Hindlimb muscle (tissue), 1 donor: Measurements from ENCODE around the gene CD1C. TPM values are rescaled to one million over a fixed set of nuclear protein-coding genes. Genes with fewer than 3 reads are reported as not detected.
"Not testable (repeated sequence)": the region's sequence is repeated elsewhere in the genome, so short reads cannot be mapped to it uniquely, and the experiment has no call there.

Source experiments
- DNase-seq: peaks from one replicate; pipeline ENCODE4 v3.0.0-alpha.2; 2013
- polyA plus RNA-seq: library from polyadenylated mRNA; unstranded; fragments of 120-200 nt; gene quantifications from one replicate; pipeline ENCODE4 v1.2.1, GENCODE V29; 2013; ENCODE audit not compliant: insufficient read length

The CD1C gene
- 0.86 TPM for polyA plus RNA-seq

- DNase-seq, result no peak
These were observed at the start of gene CD1C for GRCh38 chr1:158289811-158290210. CD1C (plus strand) TSS chr1:158289923; CDS start chr1:158290065, 142 bp downstream.

GRCh38 chr1:158246650-158247049 lies 43.1 kb upstream of the CD1C start:
- peak; percentile 17 for DNase-seq

GRCh38 chr1:158248118-158248517 lies 41.6 kb upstream of the CD1C start:
- DNase-seq, result peak; percentile 33

DNA sequence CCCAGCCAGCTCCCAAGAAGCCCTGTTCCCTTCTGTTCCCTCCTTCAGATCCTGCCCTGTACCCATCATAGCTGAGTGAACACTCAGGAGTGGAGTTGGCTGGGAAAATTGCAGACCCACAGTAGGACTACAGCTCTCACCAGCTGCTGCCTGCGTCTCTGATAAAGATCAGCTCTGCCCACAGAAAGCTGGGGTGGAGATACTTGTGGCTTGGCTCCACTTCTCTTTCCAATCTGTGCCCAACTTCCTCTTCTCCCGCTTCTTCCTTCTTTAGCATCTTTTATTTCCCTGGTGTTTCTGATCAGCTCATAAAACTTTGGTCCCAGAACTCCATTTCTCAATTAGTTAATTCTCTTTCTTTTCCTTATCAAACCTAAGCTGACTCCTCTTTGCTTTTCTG lies 41.0 kb upstream of the CD1C start:
- DNase-seq, result no peak

GRCh38 chr1:158249646-158250045 lies 40.1 kb upstream of the CD1C start:
- no peak for DNase-seq

DNA sequence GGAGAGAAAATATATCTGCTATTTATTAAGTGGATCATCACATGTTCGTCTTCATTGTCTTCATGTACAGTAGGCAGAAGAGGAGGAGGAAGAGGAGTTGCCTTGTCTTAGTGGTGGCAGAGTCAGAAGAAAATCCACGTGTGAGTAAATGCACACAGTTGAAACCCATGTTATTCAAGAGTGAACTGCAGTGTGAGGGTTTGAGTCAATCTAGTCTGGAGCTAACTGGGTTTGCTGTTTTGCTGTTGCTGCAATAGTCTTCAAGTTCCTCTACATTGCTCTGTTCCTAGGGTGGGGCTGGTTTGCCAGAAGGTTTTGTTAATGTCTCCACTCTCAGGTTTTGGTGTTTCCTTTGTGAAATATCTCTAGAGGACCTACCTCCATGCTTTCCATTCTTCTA lies 38.6 kb upstream of the CD1C start:
- DNase-seq, result no peak

GRCh38 chr1:158255656-158256055 lies 34.1 kb upstream of the CD1C start:
- DNase-seq, result no peak

DNA sequence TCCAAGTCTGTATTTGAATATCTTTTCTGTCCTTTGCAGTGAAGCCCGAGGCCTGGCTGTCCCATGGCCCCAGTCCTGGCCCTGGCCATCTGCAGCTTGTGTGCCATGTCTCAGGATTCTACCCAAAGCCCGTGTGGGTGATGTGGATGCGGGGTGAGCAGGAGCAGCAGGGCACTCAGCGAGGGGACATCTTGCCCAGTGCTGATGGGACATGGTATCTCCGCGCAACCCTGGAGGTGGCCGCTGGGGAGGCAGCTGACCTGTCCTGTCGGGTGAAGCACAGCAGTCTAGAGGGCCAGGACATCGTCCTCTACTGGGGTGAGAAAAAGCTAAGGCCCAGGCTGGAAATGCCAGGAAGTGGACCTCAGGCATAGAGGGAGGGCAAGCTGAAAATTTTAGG lies 33.0 kb upstream of the CD1C start:
- not testable (repeated sequence) for DNase-seq

- no peak for DNase-seq
These were observed 31.8 kb upstream of the CD1C start for GRCh38 chr1:158257888-158258287.

- no peak for DNase-seq
These were observed 30.6 kb upstream of the CD1C start for GRCh38 chr1:158259117-158259516.

DNA sequence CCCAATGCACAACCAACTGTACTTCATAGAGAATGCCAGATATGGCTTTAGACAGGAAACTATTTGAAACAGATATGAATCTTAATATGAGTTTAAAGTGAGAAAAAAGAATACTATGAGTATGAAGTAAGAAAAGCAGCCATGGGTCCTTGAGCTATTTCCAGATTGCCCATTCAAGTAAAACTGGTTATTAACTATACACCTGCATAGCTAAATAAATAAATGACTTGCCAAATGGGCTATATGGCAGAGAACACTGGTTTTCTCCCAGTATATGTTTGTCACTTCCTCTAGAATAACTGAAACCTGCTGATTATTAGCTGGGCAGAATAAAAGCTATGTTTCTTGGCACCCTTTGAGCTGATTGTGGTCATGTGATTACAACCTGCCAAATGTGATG lies 17.0 kb upstream of the CD1C start:
- DNase-seq, result no peak

- DNase-seq, result no peak
These were observed 14.9 kb upstream of the CD1C start for GRCh38 chr1:158274797-158275196.

- DNase-seq, result not testable (repeated sequence)
These were observed 7.3 kb upstream of the CD1C start for GRCh38 chr1:158282421-158282820.

- no peak for DNase-seq
These were observed 5.8 kb upstream of the CD1C start for GRCh38 chr1:158283965-158284364.

GRCh38 chr1:158285756-158286241 lies 3.9 kb upstream of the CD1C start:
- peak; percentile 23 for DNase-seq

- no peak for DNase-seq
These were observed 3.2 kb upstream of the CD1C start for GRCh38 chr1:158286487-158286886.

- no peak for DNase-seq
These were observed 2.8 kb upstream of the CD1C start for GRCh38 chr1:158286941-158287346.

GRCh38 chr1:158290321-158290844 lies 660 bp downstream of the CD1C start:
- no peak for DNase-seq

DNA sequence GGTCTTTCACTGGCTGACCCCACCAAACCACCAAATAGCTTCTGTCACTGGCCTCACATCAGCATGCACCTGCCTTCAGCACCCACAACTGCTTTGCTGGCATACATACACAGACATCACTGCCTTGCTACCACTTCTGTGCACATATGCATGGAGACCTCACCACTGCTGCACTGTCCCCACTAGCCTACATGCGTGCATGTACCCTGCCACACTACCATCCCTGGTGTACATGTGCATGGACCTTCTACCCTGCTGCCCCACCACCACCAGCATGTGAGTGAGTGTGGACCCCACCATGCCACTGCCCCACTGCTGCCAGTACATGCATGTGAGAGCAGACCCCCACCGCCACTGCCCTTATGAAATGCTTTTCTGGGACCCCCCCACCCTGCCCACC lies 6.1 kb downstream of the CD1C start:
- no peak for DNase-seq

- DNase-seq, result no peak
These were observed 20.9 kb downstream of the CD1C start for GRCh38 chr1:158310623-158311022.

- no peak for DNase-seq
These were observed 21.3 kb downstream of the CD1C start for GRCh38 chr1:158311066-158311465.

GRCh38 chr1:158323866-158324265 lies 34.1 kb downstream of the CD1C start:
- DNase-seq, result no peak

DNA sequence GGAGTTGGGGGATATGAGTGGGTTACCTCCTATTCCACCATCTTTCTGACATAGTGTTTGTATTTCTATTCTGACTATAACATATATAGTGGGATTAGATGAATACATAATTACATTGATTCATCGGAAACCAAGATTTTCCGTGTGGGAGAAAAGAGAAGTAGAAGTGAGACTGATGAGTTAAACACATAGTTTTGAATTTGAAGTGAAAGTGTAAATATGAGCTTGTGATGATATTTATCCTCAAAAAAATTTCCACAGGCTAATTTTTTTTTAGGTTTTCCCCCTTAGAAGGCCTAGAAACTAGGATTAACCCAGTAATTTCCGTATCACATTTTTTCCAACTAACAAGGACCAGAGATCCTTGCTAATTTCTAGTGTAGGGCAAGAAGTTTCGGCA lies 34.7 kb downstream of the CD1C start:
- DNase-seq, result no peak

DNA sequence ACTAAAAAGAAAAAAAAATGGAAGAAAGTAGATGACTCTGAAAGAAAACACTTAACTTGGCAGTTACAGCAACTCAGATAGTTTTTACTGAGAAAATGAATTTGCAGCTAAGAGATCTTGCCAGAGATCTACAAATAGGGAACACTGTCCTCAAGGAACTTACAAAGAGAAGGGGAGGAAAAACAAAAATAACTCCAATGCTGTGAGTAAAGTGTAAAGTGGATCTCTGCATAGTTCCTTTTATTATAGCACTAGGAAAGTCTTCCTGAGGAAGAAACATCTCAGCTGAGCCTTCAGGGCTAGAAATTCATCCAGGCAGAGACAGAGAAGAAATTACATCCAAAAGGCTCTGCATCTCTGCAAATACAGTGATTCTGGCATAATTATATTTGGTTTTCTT lies 37.8 kb downstream of the CD1C start:
- no peak for DNase-seq

GRCh38 chr1:158328426-158328825 lies 38.7 kb downstream of the CD1C start:
- no peak for DNase-seq
